GM15510 (cell line): Measurements from ENCODE around the gene PLEKHG4.

Source experiments
- POLR2A ChIP-seq: IDR thresholded peaks from 3 replicates; pipeline ENCODE4 v1.6.1; 2011; ENCODE audit warnings: borderline replicate concordance; ENCODE audit not compliant: insufficient read length; ENCODE audit errors: extremely low read depth

The PLEKHG4 gene, protein sequence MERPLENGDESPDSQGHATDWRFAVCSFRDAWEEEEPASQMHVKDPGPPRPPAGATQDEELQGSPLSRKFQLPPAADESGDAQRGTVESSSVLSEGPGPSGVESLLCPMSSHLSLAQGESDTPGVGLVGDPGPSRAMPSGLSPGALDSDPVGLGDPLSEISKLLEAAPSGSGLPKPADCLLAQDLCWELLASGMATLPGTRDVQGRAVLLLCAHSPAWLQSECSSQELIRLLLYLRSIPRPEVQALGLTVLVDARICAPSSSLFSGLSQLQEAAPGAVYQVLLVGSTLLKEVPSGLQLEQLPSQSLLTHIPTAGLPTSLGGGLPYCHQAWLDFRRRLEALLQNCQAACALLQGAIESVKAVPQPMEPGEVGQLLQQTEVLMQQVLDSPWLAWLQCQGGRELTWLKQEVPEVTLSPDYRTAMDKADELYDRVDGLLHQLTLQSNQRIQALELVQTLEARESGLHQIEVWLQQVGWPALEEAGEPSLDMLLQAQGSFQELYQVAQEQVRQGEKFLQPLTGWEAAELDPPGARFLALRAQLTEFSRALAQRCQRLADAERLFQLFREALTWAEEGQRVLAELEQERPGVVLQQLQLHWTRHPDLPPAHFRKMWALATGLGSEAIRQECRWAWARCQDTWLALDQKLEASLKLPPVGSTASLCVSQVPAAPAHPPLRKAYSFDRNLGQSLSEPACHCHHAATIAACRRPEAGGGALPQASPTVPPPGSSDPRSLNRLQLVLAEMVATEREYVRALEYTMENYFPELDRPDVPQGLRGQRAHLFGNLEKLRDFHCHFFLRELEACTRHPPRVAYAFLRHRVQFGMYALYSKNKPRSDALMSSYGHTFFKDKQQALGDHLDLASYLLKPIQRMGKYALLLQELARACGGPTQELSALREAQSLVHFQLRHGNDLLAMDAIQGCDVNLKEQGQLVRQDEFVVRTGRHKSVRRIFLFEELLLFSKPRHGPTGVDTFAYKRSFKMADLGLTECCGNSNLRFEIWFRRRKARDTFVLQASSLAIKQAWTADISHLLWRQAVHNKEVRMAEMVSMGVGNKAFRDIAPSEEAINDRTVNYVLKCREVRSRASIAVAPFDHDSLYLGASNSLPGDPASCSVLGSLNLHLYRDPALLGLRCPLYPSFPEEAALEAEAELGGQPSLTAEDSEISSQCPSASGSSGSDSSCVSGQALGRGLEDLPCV

DNA sequence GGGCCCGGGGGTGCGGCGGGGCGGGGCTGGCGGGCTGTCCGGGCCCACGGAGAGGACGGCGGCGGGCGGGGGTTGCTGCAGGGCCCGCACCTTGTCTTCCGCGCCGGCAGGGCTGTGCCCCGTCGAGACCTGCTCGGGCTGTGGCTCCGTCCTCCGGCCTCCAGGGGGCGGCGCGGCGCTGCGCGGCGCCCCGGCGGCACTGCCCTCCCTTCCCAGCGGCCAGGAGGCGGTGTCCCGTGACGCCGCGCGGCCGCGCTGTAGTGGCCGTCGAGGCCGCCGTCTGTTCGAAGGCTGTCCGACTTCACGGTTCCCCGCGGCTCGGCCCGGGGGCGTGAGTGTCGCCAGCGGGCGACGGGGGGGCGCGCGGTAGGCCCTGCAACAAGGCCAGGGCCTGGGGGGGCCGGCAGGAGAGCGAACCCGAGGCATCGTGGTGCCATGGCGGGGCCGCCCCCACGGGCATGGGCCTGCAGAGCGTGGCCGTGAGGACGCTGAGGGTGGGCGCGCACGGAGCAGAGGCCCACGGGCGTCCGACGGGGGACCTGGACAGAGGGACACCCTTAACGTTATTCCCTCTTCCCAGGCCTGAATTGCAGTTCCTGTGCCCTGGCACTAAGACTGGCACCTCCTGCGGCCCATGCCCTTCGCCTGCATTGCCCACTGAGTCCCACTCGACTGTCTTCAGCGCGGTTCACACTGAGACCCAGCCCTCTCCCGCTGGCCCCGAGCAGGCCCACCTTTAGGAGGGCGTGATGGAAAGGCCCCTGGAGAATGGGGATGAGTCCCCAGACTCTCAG is at the start of gene PLEKHG4:
Gene PLEKHG4 (plus strand): TSS at position 237 of the 794 bp plus-strand sequence. CDS start 513 bp downstream, at position 750.
- peak; percentile 41 for TF ChIP-seq POLR2A

DNA sequence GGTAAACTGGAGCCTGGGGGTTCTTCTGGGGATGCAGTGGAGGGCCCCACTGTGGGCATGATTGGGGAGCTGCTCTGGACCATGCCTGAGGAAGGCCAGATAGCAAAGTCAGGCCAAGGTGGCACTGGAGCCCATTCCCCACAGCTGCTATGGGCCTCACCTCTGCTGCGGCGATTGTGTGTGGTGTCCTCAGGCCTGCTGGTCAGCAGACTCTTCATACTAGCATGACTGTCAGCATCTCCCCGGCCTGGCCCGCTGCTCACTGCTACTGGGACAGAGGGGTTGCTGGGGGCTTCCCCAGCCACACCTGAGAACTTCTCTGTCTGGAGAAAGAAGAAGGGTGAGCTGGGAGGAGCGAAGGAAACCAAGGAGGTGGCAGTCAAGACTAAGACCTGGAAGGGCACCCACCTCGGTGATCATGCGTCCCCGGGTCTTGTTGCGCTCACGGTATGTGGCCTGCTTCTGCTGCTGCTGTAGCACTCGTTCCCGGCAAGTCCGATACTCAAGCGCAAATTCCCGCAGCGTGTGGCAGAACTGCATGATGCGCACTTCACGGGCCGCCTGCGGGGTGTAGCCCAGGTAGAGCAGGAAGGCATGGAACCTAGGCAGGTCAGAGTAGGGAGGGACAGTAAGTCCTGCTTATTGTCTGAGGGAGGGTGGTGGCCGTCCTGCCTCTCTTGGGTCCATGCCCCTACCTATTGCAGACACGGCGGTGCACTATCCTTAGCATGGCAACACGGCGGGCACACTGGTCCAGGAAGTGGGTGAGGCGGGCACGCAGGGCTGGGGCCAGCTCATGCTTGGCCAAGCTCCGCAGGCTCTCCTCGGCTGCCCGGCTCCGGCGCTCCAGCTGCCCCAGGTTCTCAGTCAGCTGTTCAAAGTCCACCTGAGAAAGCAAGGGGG is 49.2 kb upstream of the PLEKHG4 start:
- no peak for TF ChIP-seq POLR2A

DNA sequence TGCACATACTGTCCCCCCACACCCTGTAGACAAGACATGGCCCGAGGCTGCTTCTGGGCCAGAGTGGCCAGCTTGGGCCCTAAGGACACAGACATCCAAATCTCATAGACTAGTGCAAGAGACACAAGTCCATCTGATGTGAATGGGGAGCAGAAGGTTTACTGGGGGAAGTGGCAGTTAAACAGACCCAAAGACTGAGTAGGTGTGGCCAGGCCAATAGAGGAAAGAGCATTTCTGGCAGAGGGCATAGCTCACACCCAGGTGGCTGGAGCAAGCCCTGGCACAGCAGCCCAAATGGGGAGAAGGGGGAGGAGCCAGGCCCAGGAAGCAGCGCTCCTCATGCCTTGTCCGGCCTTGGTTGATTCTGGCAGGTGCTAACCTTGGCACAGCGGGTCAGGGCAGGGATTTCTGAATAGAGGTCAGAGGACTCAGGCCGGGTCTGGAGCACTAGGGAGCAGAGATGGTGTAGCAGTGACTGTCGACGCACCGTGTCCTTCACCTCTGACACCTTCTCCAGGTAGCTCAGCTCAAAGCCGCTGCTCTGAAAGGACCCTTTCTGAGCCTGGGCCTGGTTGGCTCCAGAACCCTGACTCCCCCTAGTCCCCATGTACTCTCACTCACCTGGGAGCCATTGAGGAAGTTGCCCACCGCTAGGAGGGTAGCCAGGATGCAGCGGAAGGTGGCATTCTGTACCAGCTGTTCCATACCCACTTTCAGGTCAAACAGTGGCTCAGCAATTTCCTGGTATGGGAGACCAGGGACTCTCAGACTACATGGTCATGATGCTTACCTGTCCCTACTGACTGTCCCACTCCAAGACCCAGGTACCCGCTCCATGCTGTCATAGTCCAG is 48.3 kb upstream of the PLEKHG4 start:
- peak; percentile 15 for TF ChIP-seq POLR2A

DNA sequence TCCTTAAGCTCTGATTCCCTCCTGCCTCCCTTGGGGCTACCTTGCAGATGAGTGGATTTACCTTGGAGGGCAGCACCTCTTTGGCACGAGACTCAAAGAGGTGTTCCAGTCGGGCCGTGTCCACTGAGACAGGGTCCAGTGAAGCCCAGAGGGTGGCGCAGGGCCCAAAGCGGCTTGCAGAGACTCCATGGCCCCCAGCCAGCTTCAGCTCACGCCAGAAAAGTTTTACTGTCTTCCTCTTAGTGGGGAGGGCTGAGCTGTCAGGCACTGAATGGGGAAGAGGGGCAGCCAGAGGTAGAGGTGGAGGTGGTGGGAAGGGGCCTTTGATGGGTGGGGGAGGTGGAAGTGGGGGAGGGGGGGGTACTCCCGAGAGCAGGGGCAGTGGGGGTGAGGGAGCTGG is 45.7 kb upstream of the PLEKHG4 start:
- TF ChIP-seq POLR2A: no peak

DNA sequence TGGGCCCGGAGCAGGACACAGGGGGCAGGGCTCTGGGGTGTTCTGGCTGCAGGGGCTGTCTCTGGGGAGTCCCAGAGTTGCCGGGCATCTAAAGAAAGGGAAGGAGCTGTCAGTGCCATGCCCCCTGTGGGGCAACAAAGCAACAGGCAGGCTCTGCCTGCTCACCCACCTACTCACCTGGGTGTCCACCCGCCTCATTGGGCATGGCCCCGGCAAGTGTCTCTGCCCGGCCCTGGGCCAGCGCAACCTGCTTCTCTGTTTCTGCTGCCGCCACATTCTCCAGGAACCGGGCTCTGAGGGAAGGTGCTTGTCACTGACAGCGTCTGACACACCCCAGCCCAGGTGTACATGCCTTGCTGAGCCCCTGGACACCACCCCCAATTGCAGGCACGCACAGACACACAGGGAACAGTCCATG is 45.1 kb upstream of the PLEKHG4 start:
- TF ChIP-seq POLR2A: no peak

DNA sequence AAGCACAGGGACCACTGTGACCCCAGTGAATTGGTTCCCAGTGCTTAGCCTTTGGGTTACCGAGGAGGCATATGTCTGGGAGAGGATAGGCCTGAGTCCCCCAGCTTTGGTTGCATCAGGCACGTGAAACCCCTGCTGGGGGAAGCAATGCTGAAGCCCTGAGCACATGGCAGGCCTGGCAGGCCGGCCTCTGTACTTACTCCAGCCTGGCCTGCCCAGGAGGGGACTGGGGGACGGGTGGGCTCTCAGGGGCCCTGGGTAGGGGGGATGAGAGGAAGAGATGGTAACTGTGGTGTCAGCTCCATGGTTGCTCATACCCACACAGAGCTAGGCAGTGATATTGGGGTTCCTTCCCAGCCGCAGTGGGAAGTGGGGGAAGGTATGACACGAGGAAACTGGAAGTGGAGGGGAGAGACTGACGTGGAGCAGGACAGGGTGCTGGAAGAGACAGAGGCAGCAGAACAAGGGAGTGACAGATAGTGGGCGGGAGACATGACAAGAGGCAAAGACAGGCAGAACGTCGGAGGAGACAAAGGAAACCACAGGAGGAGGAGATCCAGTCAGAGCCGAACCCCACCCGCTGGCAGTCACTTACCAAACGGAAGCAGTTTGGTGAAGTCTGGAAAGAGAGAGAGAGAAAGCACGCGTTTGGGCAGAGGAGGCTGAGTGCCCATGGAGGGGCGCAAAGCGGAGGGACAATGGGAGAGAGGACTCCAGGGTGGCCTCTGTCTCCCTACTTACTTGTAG is 43.3 kb upstream of the PLEKHG4 start:
- no peak for TF ChIP-seq POLR2A

DNA sequence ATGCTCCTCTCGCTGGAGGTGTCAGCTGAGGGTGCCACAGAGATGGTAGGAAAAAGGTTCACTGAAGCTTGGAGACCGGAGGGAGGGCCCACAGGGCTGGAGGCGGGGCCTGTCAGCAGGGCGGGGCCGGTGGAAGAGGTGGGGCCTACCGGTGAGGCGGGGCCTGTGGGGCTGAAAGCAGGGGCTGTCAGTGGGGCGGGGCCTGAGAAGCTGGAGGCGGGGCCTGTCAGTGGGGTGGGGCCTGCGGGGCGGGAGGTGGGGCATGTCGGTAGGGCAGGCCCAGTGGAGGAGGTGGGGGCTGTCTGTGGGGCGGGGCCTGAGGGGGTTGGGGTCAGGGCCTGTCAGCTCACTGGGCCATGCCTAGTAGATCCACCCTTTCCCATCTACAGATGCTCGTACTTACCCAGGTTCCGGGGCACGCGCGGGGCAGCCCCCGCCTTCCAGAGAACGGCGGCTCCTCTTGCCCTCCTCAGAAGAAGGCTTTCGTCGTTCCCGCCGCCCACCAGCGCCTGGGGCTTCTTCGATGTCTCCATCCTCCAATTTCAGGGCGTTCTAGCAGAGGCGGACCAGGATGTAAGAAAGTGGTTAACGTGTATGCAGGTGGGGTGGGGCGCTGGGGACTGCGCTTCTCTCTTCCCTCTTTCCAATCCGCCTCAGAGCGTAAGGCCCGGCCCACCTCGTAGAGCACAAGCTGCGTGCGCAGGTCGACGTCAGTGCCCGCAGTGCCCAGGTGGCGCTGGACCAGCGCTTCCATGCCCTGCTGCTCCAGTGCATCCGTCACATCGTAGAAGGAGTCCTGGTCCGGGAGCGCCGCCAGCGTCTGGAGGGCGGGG is 42.6 kb upstream of the PLEKHG4 start:
- TF ChIP-seq POLR2A: no peak

DNA sequence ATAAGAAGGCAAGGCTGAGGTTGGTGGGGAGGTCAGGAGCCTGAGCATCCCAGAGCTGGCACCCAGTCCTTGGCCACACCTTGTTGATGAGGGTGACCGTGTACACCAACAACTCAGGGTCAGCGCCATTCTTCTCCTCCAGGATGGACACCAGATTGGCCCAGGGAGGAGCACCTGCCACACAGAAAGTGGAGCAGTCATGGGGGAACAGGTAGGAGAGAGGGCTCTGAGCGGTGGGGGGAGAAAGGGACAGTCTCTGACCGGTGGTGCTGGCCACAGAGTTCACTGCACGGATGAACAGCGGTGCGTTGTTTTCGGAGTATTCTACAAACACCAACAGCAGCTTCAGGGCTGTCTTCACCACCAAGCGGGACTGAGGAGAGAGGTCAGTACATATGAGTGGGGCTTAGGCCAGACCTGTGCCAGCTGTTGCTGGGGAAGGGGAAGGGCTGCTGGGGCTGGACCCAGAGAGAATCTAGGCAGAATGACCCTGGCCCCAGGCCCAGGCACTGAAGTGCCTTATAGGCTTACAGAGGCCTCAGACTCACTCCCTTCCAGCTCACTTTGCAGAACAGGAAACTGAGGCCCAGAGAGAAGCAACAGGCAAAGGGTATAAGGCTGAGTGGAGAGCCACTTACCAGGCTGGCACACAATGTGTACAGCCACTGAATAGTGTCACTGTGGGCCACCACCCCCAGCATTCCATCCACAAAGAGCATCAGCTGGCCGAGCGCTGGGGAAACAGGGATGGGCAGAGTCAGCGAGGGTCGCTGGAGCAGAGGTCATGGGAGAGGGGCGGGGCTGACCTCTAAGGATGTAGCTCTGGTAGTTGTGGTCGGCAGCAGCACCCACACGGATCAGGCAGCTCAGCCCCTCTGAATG is 41.7 kb upstream of the PLEKHG4 start:
- no peak for TF ChIP-seq POLR2A

DNA sequence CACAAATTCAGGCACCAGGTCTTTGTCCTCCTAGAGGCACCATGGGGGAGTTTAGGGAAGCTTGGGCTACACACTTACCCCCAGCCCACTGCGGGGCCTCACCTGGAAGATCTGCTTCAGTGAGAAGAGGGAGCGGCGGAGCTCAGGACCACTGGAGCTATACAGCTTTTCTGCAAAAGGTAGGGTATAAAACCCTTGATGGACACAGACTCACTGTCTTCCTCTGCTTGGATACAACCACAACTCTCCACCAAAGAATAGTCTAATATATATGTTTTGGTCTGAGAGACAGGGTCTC is 41.1 kb upstream of the PLEKHG4 start:
- no peak for TF ChIP-seq POLR2A

DNA sequence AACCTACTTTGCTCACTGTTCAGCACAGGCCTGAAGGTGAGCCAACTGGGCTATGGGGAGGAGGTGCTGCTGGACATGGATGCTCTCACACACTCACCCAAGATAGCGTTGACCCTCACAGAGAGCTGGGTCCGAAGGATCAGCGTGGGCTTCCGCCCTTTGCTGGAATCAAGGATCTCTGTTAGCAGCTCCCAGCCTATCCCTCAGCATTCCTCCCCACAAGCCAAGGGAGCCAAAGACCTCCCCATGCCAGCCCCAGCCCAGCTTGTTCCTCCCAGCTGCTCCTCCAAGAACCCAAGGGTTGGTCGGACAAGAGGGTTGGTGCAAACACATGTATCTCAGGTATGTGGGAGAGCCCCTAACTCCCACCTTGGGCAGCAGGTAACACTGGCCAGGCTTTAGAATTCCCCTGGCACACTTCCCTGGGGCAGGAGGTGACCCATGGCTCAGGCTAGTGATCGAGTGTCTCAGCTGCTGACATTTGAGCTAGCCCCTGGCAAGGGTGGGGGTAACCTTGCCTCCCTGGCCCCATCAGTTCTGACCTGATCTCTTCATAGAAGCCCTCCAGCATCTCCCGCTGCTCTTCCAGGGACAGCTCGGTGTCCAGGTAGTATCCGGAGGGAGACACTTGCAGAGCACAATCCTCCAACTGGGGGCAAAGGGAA is 40.4 kb upstream of the PLEKHG4 start:
- no peak for TF ChIP-seq POLR2A
